WI38 (cell line): Measurements from ENCODE around the gene HOOK2.
A peak's percentile ranks its signal among the peaks of the same experiment; 100 is the strongest.

ENCODE experiments used
- H3K4me3 ChIP-seq: 2 replicates; pipeline ENCODE4 v1.5.1; 2011; ENCODE audit warnings: low read depth, mild to moderate bottlenecking, control low read depth, low read length
- TF ChIP-seq, protein P1 (sequence below): IDR thresholded peaks from 2 replicates; pipeline ENCODE4 v1.5.1; 2012; ENCODE audit warnings: low read depth, mild to moderate bottlenecking, control low read depth, low read length

The HOOK2 gene

DNA sequence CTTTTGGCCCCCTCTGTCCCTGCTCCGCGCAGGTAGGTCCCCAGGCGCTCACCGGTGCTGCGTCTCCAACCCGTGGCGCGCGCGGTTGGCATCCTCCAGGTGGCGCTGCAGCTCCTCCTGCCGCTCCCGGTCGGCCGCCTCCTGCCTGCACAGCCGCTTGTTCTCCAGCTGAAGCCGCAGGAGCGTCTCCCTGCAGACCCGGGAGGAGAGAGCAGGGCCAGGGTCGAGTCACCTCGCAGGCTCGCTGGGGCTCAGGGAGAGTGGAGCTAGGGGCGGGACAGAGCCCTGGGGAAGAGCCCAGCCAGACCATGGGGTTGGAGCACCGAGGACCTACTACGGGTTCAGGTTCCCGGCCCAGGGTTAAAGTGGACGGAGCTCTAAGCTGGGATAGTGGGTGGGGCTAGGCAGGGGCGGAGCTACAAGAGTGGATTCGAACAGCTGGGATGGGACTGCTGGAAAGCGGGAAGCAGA, 9.3 kb downstream of the HOOK2 start:
- H3K4me3 ChIP-seq = peak overlapping the region; percentile 51
- TF ChIP-seq, protein P1, sequence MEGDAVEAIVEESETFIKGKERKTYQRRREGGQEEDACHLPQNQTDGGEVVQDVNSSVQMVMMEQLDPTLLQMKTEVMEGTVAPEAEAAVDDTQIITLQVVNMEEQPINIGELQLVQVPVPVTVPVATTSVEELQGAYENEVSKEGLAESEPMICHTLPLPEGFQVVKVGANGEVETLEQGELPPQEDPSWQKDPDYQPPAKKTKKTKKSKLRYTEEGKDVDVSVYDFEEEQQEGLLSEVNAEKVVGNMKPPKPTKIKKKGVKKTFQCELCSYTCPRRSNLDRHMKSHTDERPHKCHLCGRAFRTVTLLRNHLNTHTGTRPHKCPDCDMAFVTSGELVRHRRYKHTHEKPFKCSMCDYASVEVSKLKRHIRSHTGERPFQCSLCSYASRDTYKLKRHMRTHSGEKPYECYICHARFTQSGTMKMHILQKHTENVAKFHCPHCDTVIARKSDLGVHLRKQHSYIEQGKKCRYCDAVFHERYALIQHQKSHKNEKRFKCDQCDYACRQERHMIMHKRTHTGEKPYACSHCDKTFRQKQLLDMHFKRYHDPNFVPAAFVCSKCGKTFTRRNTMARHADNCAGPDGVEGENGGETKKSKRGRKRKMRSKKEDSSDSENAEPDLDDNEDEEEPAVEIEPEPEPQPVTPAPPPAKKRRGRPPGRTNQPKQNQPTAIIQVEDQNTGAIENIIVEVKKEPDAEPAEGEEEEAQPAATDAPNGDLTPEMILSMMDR = peak; percentile 45

DNA sequence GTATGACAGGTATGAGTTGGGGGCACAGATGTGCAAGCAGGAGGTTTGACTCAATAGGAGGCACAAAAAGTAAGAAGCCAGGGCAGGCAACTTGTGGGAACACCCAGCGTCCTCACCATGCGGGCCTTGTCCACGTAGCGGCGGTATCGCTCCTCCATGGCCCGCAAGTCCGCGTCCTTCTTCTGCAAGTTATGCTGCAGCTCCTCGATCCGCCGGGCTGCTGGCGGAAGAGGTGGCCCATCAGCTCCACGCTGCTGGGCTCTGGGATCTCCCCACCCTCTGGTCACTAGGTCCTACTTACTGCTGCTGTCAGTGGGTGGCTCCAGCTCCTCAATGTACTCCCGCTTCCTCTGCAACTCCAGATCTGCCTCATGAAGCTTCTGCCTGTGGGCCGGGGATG, 10.7 kb downstream of the HOOK2 start:
- TF ChIP-seq, protein P1 = no peak

GRCh38 chr19:12763100-12763499, 12.3 kb downstream of the HOOK2 start:
- H3K4me3 ChIP-seq = no peak overlapping the region
- TF ChIP-seq, protein P1 = no peak

More for the DNA sequence above, 10.7 kb downstream of the HOOK2 start:
- no peak overlapping the region for H3K4me3 ChIP-seq

GRCh38 chr19:12759686-12760085, 15.7 kb downstream of the HOOK2 start:
- TF ChIP-seq, protein P1 = no peak
- H3K4me3 ChIP-seq = no peak overlapping the region

GRCh38 chr19:12757544-12758274, 17.6 kb downstream of the HOOK2 start:
- TF ChIP-seq, protein P1 = peak; percentile 92

DNA sequence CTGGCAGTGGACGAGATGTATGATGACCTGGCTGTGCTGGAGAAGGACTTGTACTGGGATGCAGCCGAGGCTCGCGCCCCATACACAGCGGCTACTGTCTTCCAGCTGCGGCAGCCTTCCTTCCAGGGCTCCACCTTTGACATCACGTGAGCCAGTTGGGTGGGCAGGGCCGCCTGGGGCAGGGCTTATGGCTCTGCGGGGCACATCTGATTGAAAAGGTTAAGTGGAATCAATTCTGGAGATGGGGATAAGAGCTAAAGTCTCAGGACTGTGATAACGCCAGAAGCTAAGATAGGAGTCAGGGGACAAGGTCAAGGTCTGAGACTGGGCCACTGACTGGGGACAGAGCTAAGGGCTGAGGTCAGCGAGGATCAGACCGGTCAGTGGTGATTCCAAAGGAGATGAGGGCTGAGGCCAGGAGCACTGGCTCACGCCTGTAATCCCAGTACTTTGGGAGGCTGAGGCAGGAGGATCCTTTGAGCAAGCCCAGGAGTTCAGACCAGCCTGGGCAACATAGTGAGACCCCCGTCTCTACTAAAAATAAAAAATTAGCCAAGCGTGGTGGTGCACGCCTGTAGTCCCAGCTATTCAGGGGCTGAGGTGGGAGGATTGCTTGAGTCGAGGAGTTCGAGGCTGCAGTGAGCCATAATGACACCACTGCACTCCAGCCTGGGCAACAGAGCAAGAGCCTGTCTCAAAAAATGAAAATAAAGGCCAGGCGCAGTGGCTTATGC, 19.0 kb downstream of the HOOK2 start:
- TF ChIP-seq, protein P1 = no peak

More at GRCh38 chr19:12757544-12758274, 17.6 kb downstream of the HOOK2 start:
- H3K4me3 ChIP-seq = peak overlapping the region; percentile 51

More for the DNA sequence above, 19.0 kb downstream of the HOOK2 start:
- no peak overlapping the region for H3K4me3 ChIP-seq
